ENCODE results near the gene NFASC. TPM values are rescaled to one million over a fixed set of nuclear protein-coding genes. Genes with fewer than 3 reads are reported as not detected.

Gene NFASC
- polyA plus RNA-seq, 3 donors, result 17.2 to 22.5 (median 18.6) TPM

DNA sequence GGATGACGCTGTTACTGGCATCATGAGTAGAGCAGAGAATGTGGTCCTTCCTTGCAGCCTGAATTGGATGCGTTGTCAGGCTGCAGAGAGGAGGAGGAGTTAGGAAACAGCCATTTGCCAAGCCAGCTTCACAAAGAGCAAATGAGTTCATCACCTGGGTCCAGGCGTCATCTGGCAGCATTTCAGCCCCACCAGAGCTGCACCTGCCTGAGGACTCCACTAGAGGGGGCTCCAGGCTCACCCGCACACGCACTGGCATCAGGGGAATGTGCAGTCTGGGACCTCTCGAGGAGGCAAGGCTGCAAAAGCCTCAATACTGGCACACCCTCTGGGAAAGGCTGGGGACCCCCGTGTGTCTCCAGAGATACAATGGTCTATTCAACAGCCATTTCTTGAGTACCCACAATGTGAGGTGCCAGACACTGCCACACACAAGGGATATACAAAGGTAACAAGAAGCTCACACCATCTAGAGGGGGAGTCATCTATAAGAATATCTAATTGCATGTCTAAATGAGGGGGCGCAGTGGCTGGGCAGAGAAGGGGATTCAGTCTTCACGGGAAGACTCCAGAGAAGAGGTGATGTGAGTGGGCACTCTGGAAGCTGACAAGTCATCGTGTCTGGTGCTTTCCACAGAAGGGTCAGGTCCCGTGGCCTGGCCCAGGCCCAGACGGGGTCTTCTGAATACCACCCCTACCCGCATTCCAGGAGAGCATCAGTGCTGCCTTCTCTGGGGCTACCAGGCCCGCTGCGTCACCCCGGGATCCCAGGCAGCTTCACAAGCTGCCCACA lies 118.8 kb downstream of the NFASC start:
- DNase-seq (ENCODE audit: extremely low read depth in 1 of 11, low read depth in 9 of 11, low spot score in 4 of 11), result peak in 6 of 11 donors; percentile 42 to 66 (median 53)

DNA sequence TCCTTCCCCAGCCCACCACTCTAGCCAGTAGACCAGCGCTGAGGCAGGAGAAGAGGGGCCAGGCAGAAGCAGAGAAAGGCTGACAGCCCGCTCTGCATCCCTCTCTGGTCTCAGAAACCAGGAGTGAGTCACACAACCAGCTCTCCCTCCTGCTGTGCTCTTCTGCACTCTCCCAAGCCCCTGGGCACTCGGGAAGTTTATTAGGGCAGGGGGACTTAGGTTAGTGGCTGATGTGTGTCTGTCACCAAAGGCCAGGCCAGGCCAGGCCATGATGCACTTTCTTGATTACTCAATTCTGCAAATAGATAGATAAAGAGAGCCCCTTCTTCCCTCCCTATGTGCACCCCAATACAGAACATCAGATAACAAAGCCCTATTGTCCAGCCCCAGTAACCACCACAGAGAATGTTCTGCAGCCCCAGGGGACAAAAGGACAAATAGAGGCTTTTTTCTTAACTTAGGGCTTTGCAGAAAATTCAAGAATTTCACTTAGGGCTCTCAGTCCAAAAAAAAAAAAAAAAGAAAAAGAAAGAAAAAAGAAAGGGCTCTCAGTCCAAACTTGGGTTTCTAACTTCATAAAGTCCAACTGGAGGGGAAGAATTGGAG lies 119.5 kb downstream of the NFASC start:
- no peak for DNase-seq (ENCODE audit: extremely low read depth in 1 of 11, low read depth in 9 of 11, low spot score in 4 of 11)

DNA sequence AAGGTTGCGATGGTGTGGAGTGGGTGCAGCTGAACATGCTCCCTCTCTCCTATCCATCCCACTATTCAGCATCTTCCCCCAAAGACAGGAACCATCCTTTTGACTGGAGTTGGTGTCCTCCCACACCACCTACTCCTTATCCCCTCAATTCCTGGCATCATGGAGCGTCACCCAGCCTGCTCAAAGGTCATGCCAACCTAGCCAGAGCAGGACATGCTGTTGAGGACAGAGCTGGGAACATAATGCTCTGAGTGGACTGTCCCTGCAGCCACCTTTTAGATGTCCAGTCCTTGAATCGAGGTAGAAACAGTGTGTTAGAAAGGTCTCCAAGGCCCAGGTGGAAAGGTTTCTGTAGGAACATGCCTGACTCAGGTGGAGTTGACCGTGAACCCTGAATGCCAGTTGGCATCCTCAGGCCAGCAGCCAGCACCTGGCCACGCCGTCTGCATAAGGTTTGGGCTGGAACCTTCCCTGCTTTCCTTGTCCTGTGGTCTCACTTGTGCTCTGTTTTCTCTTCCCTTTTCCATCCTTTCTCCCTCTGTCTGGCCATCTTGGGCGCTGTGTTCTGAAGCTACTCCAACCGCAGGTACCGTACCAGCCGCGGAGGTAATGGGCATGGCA lies 120.2 kb downstream of the NFASC start:
- DNase-seq (ENCODE audit: extremely low read depth in 1 of 11, low read depth in 9 of 11, low spot score in 4 of 11), result no peak

DNA sequence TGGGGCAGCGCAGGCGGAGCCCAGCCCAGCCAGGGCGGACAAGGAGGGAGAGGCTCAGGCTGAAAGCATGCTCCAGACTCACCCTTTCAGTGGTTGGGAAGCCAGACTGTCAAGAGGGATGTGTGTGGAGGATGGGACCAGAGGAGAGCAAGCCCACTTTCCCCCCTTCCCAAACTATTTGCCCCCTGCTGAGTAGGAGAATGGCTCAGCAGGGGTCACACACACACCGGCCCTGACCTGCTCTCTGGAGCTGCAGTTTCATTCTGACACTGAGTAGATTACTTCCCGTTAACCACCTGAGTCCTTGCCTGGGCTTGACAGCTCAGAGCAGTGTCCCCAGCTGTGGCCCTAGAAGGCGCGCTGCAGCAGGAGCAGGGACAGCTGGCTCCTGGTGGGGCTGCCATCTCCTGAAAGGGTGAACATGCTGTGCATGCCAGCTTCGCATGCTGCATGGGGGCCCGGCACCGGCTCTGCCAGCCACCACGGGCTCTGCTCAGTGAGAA lies 120.7 kb downstream of the NFASC start:
- DNase-seq (ENCODE audit: extremely low read depth in 1 of 11, low read depth in 9 of 11, low spot score in 4 of 11), result no peak

DNA sequence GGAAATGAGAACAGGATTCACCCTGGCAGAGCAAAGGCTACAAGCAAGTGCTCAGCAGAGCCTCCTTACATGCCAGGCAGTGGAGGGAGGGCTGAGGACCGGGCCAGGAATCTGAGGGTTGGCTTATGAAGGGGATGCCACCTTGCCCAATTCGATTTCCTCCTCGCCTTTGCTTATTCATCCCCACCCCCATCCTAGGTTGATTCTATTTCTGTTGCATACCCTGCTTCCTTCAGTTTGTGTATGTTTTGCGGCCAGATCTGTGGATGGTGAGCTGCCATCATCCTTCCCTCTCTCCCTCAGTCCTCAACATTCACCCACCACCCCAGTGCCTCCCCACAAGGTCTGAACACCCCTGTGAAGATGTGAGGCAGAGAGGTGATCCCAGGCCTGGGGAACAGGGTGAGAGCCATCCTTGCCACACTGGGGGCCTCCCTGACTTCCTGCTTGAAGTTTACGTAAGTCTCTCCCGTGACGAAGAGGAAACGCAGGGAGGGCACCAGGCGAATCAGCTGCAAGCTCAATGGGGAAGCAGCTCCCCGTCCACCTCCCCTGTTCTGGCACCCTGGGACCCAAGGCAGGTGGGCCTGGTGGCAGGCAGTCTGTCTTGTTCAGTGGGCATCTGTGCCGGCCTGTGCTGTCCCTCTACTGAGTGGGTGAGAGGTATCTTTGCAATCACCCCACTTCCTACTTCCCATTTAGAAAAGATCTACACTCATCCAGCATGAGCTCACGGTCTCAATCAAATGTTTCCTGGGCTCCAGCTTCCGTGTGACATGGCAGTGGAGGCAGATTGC lies 121.7 kb downstream of the NFASC start:
- no peak for DNase-seq (ENCODE audit: extremely low read depth in 1 of 11, low read depth in 9 of 11, low spot score in 4 of 11)

DNA sequence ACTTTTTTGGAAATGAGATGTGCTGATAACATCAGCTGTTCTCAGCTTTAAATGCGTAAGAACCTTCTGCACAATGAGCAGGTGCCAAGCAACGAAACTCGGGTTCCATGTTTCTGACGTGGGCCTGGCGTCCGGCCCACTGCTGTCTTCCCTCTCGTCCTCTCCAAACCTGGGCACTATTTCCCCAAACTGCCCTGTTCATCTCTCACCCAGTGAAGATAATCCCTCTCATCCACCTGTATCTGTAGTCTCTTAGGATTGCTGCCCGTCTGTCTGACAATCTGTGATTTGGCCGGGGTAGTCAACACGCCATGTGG lies 122.3 kb downstream of the NFASC start:
- no peak for DNase-seq (ENCODE audit: extremely low read depth in 1 of 11, low read depth in 9 of 11, low spot score in 4 of 11)

DNA sequence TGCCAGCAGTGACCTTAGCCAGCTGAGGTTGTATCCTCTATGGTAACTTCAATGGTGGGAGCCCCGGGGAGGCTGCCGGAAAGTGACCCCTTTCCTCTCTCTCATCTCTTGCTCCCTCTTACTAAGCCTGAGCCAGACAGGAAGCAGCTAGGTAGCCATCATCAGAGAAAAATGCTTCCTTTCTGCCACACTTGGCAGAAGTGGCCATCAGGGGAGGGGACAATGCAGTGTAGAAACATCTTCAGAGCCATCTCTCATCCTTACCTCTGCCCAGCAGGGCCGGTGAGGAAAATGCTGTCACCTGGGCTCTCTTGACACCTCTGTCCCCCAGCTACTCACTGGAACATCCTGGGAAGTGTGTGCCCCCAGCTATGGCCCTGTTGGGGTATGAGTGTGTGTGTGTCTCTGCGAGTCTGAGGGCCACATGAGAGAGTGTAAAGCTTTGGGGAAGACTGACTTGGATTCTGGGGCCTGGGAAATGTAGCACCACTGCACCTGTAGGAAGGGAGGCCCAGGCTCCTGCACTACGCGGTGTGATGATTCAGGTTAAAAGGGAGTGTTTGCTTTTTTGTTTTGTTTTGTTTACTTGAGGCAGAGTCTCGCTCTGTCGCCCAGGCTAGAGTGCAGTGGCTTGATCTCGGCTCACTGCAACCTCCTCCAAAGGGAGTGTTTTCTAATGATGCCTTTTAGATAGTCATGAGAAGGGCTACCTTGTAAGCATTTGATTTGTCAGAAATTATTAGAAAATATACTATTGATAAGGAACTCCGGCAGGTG lies 123.6 kb downstream of the NFASC start:
- no peak for DNase-seq (ENCODE audit: extremely low read depth in 1 of 11, low read depth in 9 of 11, low spot score in 4 of 11)

DNA sequence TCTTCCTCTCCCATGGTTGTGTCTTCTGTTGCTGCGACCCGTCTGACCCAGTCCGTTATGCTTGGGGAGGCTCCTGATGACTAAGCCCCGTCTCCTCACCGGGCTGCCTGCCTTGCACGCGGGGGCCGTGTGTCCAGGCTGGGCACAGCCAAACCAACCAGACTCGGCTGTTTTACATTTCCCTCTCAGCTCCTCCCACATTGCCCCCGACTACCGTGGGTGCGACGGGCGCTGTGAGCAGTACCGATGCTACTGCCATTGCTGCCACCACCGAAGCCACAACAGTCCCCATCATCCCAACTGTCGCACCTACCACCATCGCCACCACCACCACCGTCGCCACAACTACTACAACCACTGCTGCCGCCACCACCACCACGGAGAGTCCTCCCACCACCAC lies 126.3 kb downstream of the NFASC start:
- no peak for DNase-seq (ENCODE audit: extremely low read depth in 1 of 11, low read depth in 9 of 11, low spot score in 4 of 11)

DNA sequence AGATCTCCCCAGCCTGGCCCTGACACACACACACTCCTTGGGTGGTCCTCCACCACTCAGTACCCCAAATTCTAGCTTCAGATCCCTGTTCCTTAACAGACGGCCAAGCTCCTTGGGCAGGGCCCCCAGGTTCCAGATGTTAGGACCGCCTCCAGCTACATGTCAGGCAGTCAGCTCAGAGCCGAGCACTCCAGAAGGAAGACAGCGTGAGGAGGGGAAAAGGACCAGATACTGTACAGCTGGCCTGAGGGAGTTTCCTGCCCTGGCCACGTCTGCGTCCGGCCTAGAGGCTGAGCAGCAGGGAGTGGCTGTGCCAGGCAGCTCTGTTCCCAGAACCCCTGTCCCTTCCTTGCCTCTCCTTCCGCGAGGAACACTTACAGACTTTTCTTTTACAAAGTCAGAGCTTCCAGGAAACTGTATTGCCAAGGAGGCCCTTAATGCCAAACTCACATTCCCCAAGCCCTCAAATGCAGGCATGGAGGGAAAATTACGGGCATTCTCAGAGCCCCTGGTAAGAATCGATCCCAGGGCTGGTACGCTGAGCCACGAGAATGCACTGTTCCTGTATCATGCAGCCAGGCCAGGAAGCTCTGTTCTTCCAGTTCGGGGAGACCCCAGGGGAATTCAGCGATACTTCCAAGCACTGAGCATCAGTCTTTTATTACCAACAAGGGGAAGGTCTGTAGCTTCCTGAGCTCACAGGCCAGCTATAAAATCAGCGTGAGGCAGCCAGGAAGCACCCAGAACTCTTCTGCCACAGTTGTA lies 127.1 kb downstream of the NFASC start:
- peak in 1 of 11 donors; percentile 31 for DNase-seq (ENCODE audit: extremely low read depth in 1 of 11, low read depth in 9 of 11, low spot score in 4 of 11)

DNA sequence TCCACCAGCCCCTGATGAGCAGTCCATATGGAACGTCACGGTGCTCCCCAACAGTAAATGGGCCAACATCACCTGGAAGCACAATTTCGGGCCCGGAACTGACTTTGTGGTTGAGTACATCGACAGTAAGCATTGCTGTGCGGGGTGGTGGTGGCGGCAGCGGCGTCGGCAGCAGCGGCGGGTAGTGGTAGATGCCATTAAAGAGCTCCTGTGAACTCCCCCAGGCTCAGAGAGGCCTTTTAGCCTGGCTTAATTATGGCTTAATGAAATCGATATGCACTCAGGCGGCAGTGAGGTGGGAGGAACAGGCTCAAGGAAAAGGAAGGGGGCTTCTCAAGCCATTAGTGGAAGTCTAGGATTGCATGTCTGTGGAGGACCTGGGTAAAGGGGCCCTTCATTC lies 130.5 kb downstream of the NFASC start:
- no peak for DNase-seq (ENCODE audit: extremely low read depth in 1 of 11, low read depth in 9 of 11, low spot score in 4 of 11)

DNA sequence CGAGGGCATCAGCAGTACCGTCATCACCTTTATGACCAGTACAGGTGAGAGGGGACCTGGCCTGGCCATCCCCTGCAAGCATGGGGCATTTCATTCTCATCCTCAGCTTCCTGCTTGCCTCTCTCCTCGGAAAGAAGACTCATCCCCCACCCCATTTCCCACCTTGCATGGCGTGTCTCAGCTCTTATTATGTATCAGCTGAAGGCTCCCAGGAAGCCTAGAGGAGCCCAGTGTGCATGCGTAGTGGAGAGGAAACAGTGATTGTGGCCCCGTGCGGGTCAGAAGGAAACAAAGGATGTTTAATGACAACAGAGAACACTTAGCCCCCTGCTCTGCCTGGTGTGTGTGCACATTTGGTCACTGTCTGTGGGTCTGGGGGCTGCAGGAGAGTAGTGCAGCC lies 132.0 kb downstream of the NFASC start:
- no peak for DNase-seq (ENCODE audit: extremely low read depth in 1 of 11, low read depth in 9 of 11, low spot score in 4 of 11)

DNA sequence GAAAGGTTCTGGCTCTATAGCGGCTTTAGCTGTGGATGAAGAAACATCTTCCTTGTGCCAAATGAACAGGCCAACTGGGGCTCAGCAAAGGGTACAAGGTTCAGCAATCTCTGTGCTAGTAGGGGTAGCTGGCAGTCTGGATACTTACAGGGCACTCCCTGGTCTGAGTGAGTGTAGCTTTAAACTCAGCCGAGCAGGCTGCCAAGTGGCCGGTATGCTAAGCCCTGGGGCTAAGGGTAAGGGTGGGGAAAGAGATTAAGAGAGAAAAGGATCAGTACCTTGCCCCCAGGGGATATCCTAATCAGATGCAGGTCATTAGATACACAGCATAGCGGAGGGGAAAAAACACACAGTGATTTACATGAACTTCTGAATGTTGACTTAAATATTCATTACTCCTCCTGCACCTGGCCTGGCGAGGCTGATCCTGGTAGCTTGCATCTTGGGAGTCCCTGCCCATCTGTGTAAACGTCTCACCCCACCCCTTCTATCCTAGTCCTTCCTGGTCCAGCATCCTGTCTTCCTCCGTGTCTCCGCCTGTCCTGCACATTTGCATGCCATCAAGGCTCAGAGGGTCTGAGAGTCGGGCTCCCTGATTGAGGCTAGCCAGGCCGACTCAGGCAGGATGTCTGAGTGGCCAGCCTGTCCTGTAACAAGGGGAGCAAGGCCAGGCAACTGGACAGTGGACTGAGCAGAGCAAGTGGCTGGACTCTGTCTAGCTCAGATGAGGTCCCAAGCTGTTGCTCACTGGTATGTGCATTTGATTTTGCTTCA lies 132.9 kb downstream of the NFASC start:
- DNase-seq (ENCODE audit: extremely low read depth in 1 of 11, low read depth in 9 of 11, low spot score in 4 of 11), result no peak

DNA sequence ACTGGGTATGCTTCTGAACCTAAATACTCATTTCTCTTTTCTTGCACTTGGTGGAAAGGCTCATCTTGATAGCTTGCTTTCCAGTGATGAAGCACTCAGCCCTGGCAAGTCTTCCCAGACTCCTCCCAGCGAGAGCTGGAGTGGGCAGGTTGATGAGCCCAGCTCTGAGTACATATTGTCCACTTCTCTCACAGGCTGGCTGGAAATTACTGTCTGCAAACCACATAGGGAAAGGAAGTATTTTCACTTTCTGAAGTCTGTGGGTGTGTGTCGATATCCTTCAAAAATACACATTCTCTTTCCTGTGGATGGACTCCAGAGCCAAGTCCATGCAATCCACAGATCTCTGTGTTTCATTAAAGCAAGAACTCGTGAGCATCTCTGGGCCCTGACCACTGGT lies 133.7 kb downstream of the NFASC start:
- DNase-seq (ENCODE audit: extremely low read depth in 1 of 11, low read depth in 9 of 11, low spot score in 4 of 11), result no peak

DNA sequence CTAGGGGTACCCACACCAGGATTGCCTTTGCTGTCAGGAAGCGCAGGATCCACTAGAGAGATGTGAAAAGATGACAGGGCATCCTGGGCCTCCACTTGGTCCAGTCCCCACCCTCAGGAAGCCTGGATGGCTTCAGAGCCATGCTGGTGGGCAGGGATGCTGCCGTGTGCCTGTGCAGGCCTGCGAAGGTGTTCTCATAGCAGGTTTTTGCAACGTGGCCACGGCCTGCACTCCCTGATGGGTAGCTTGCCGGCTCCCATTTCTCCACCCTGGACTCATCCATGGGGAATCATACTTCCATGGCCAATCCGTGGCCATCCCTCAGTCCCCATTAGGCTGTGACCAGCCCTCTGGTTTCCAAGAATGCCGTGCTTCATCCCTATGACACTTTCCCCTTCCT lies 138.2 kb downstream of the NFASC start:
- no peak for DNase-seq (ENCODE audit: extremely low read depth in 1 of 11, low read depth in 9 of 11, low spot score in 4 of 11)

DNA sequence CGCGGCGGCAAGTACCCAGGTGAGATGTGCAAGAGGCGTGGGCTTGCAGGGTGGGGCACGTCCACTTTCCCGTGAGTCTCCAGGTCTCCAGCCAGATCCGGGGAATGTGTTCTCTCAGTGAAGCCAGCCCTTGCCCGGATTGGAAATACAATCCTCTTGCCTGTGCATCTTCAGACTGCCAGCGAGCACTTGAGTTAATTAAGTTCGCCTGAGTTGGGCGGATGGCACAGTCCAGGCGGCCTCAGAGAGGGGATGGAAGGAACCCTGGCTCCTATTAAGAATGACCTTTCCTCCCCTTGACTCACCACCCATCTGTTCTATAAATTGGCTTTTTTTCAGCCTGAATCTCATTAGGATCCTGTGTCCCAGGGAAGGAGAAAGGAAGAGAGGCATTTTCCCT lies 139.0 kb downstream of the NFASC start:
- no peak for DNase-seq (ENCODE audit: extremely low read depth in 1 of 11, low read depth in 9 of 11, low spot score in 4 of 11)

DNA sequence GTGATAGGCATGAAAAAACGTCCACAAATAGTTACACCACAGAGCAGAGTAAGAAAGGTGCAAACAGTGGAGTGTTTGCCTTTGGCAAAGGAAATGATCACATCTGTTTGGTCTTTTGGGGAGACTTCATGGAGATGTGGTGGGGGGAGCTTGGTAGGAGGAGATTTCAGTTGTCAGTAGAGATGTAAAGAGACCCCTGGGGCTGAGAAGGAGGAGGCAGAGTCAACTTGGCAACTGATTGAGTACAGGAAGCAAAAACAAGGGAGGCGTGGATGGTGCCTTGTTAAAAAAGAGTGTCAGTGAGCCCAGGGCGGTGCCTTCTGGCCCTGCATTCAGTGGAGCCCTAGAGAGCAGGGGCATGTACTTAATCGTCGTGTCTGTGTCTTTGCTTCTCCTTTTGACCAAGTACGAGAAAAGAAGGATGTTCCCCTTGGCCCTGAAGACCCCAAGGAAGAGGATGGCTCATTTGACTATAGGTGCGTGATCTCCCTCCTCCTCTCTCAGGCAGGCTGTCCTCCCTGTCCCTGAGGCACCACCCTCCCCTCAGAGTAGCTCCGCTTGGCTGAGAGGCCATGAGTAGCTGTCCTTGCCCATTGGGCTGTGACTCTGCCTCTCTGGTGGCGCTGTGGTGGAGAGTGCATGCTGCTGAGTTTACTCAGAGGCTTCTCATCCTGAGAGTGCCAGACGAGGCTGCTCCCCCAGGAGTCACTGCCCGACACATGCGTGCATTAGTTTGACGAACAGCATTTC lies 141.9 kb downstream of the NFASC start:
- DNase-seq (ENCODE audit: extremely low read depth in 1 of 11, low read depth in 9 of 11, low spot score in 4 of 11), result no peak
